Colonic mucosa (tissue), 4 donors: Measurements from ENCODE around the gene SOBP. TPM values are rescaled to one million over a fixed set of nuclear protein-coding genes. Genes with fewer than 3 reads are reported as not detected.

ENCODE experiments used
- DNase-seq: peaks from one replicate; pipeline ENCODE4 v3.0.0-alpha.2; 2020
- H3K27ac ChIP-seq: fragments of 200-600 bp; one replicate; pipeline ENCODE4 v1.8.0; 2021
- H3K27me3 ChIP-seq: fragments of 200-600 bp; one replicate; pipeline ENCODE4 v1.8.0; 2021
- H3K36me3 ChIP-seq: fragments of 200-600 bp; one replicate; pipeline ENCODE4 v1.8.0; 2021
- H3K4me1 ChIP-seq: fragments of 200-600 bp; one replicate; pipeline ENCODE4 v1.8.0; 2021; ENCODE audit warnings: mild to moderate bottlenecking
- H3K4me3 ChIP-seq: fragments of 200-600 bp; one replicate; pipeline ENCODE4 v1.8.0; 2021
- H3K9ac ChIP-seq, 2 donors: one replicate each; pipeline ENCODE4 v1.7.0; 2013; ENCODE audit warnings: control low read depth in 2 of 2, low read depth in 2 of 2, low read length in 2 of 2
- H3K9me3 ChIP-seq: fragments of 200-600 bp; one replicate; pipeline ENCODE4 v1.8.0; 2021
- CTCF ChIP-seq: fragments of 200-600 bp; IDR thresholded peaks from one replicate; pipeline ENCODE4 v1.8.0; 2022; ENCODE audit warnings: antibody characterized with exemption, mild to moderate bottlenecking
- intact Hi-C: fragments of 100-400 bp; cut with DNase I; formaldehyde crosslinking; loops from one replicate; pipeline ENCODE4 v1.14.1; 2022
- total RNA-seq, 2 donors: library from RNA; stranded (reverse); fragmentation: NEBNext Ultra II Directional in 1 of 2; extraction: Animal tissue kit (Norgen Biotek cat#: 25700) in 1 of 2; gene quantifications; one replicate each; pipeline ENCODE4 v1.2.1, GENCODE V29; 2021
- donor health status: healthy.
- donor health status: DM: no; HTN: no; CAD: no.
- donor health status: DM: no; HTN: no; CAD: no.

The SOBP gene
- total RNA-seq, 2 donors from 2014 or later: 0.67 to 3.4 TPM

DNA sequence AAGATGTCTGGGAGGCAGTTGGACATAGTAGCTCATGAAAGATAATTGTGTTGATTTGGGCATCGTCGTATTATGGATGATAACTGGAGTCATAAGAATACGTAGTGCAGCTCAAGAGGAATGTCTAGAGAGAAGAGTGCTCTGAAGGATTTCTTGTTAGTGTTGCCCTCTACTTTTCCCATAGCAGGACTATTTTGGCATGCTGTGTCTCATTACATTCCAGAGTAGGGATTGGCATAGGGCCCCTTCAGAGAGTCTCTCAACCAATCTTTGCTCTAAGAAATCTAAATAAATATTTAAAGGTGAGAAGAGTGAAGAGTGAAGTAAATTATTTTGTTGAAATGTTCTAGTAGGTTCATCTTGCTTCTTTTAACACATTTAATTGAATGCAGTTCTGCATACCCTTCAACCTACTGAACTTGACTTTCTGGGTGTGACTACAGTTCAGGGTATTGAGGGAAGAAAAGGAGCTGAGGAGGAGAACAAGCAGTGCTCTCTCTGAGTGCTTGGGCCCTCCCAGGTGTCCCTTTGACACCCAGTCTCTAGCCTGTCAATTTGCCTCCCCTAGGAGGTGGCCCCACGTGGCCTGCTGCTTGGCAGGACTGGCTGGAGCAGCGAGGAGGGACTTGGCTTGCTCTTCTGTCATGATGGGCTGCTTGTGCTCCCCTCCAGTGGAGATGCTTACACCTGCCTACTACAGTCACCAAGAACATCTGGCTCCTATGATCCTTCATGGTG lies 33.3 kb downstream of the SOBP start:
- intact Hi-C loops: no loop called here
- no peaks in the 10 kb centered on the region for H3K4me1 ChIP-seq
- no peak for DNase-seq
- no peaks in the 10 kb centered on the region for H3K27me3 ChIP-seq
- no peak overlapping the region for H3K27ac ChIP-seq
- no peak for TF ChIP-seq CTCF
- no peak overlapping the region for H3K4me3 ChIP-seq
- H3K9me3 ChIP-seq: no peaks in the 10 kb centered on the region
- H3K36me3 ChIP-seq: no peaks in the 10 kb centered on the region
- no peak overlapping the region for H3K9ac ChIP-seq

DNA sequence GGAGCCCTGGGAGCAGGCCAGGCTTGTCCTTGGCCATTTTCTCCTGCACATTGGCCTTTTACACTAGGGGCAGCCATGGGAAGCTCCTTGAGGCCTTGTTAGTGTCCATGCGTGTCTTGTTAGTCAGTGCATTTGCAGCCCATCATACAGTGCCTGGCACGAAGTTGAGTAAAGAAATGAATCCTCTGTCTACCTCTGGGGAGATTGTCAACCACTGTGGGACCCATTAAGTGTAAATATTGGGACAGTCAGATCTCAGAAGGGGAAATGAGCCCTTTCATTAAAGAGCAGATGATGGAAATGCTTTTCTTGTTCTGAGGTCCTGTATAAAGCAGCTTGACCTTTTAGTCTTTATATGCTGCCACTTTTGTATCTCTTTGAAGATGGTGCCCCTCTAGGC lies 33.9 kb downstream of the SOBP start:
- no peaks in the 10 kb centered on the region for H3K27me3 ChIP-seq
- no peak overlapping the region for H3K9ac ChIP-seq
- H3K9me3 ChIP-seq: no peaks in the 10 kb centered on the region
- no peak for TF ChIP-seq CTCF
- no peak overlapping the region for H3K4me3 ChIP-seq
- no peak for DNase-seq
- H3K36me3 ChIP-seq: no peaks in the 10 kb centered on the region
- intact Hi-C loops: no loop called here
- H3K27ac ChIP-seq: no peak overlapping the region
- H3K4me1 ChIP-seq: no peaks in the 10 kb centered on the region

GRCh38 chr6:107524626-107525025 lies 34.7 kb downstream of the SOBP start:
- no peak overlapping the region for H3K27ac ChIP-seq
- TF ChIP-seq CTCF: no peak
- H3K4me3 ChIP-seq: no peak overlapping the region
- no peaks in the 10 kb centered on the region for H3K9me3 ChIP-seq
- no peaks in the 10 kb centered on the region for H3K36me3 ChIP-seq
- no peak overlapping the region for H3K9ac ChIP-seq
- no peaks in the 10 kb centered on the region for H3K4me1 ChIP-seq
- intact Hi-C loops: no loop called here
- H3K27me3 ChIP-seq: no peaks in the 10 kb centered on the region
- DNase-seq: no peak

GRCh38 chr6:107531868-107532267 lies 42.0 kb downstream of the SOBP start:
- H3K4me1 ChIP-seq: no peaks in the 10 kb centered on the region
- no peak for TF ChIP-seq CTCF
- no peaks in the 10 kb centered on the region for H3K27me3 ChIP-seq
- H3K9me3 ChIP-seq: no peaks in the 10 kb centered on the region
- DNase-seq: no peak
- no peak overlapping the region for H3K27ac ChIP-seq
- H3K4me3 ChIP-seq: no peak overlapping the region
- no peak overlapping the region for H3K9ac ChIP-seq
- no peaks in the 10 kb centered on the region for H3K36me3 ChIP-seq
- intact Hi-C loops: no loop called here

- Histone ChIP-seq H3K9me3 (no peaks in the 10 kb centered on the region), H3K9ac (no peak overlapping the region), H3K36me3 (no peaks in the 10 kb centered on the region), H3K27me3 (no peaks in the 10 kb centered on the region), H3K4me1 (no peaks in the 10 kb centered on the region), H3K4me3 (no peak overlapping the region), H3K27ac (no peak overlapping the region)
- intact Hi-C loops: no loop called here
- DNase-seq: no peak
- no peak for TF ChIP-seq CTCF
These were observed 42.8 kb downstream of the SOBP start for GRCh38 chr6:107532706-107533105.
